NAMALWA (cell line): Measurements from ENCODE around the gene PIK3CD.

Experiments used
- DNase-seq: peaks from one replicate; pipeline ENCODE4 v3.0.0-alpha.2; 2015; ENCODE audit warnings: low spot score

The PIK3CD gene

GRCh38 chr1:9774712-9775679 is 123.5 kb downstream of the PIK3CD start:
- DNase-seq: no peak

GRCh38 chr1:9776685-9777084 is 125.2 kb downstream of the PIK3CD start:
- DNase-seq: no peak
